SIG-M5 (cell line): ENCODE measurements around the gene PAPLN.
"Not testable (repeated sequence)": the region's sequence is repeated elsewhere in the genome, so short reads cannot be mapped to it uniquely, and the experiment has no call there.

ENCODE experiments used
- DNase-seq: peaks from one replicate; lab custom pipeline; 2025; lab: John Stamatoyannopoulos, UW

The PAPLN gene

GRCh38 chr14:73237219-73237785 is at the start of gene PAPLN:
Gene PAPLN, plus strand, starts transcription at chr14:73237506. Its CDS starts 2,273 bp downstream, at chr14:73239779.
- DNase-seq, result no peak

DNA sequence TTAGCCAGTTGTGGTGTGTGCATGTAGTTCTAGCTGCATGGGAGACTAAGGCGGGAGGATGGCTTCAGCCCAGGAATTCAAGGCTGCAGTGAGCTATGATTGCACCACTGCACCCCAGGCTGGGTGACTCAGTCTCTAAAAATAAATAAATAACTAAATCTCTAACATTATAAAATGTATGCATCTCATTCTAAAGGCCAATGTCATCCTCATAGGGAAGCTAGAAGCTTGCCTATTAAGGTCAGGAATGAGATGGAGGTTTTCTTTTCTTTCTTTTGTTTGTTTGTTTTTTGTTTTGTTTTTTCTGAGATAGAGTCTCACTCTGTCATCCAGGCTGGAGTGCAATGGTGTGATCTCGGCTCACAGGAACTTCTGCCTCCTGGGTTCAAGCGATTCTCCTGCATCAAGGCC is 48.8 kb upstream of the PAPLN start:
- no peak for DNase-seq

- no peak for DNase-seq
These were observed 47.7 kb upstream of the PAPLN start for GRCh38 chr14:73189651-73190050.

- no peak for DNase-seq
These were observed 45.9 kb upstream of the PAPLN start for GRCh38 chr14:73191441-73191840.

GRCh38 chr14:73194306-73194705 is 43.0 kb upstream of the PAPLN start:
- not testable (repeated sequence) for DNase-seq

GRCh38 chr14:73198253-73198652 is 39.1 kb upstream of the PAPLN start:
- DNase-seq, result no peak

DNA sequence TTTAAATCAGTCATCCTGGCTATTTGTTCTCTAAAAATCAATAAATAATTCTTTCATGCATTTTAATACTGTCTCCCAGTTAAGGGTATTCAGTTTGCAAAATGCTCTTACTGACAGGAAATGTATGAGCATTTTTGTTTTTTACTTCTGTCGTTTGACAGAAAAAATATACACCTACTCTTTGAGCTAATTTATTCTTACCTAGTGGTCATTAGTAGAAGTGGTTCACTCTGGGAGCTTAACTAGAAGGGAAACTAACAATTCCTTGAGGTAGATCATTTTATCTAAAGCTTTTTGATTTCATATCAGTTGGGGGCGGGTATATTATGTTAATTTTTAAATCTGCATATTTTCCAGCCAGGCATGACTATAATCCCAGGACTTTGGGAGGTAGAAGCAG is 33.8 kb upstream of the PAPLN start:
- no peak for DNase-seq

- no peak for DNase-seq
These were observed 29.7 kb upstream of the PAPLN start for GRCh38 chr14:73207615-73208014.

DNA sequence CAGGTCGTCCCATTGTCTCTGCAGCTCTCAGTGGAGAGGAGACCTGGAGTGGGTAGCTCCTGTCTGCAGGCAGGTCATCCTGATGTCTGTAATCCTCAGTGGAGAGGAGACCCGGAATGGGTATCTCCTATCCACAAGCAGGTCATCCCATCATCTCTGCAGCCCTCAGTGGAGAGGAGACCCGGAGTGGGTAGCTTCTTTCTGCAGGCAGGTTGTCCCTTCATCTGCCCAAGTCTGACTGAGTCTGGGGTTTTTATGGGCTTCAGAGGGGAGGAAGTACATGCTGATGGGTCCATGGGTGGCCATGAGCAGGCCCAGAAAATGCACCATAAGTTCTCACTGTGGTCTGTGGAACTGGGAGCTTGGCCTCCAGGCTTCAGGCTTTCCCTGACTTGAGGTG is 28.9 kb upstream of the PAPLN start:
- DNase-seq, result no peak

- DNase-seq, result no peak
These were observed 28.5 kb upstream of the PAPLN start for GRCh38 chr14:73208846-73209245.

DNA sequence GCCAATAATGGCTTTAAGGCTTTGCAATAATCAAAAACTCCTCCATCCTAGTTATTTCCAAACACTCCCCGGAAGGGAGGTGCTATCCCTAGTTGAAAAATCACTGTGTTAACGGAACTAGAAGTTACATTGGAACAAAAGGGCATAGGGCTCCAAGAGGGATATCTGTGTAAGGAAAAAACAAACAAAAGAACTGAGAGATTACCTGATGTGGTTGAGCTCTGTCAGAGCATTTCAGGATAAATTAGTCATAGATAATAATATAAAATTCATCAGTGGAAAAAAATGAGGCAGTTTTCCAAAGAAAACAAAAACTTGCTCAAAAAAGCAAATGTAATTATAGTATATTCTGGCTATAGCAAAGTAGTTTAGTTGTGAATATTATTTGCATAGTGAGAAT is 27.4 kb upstream of the PAPLN start:
- no peak for DNase-seq

- no peak for DNase-seq
These were observed 25.9 kb upstream of the PAPLN start for GRCh38 chr14:73211251-73212040.

GRCh38 chr14:73216030-73216429 is 21.3 kb upstream of the PAPLN start:
- DNase-seq, result no peak

DNA sequence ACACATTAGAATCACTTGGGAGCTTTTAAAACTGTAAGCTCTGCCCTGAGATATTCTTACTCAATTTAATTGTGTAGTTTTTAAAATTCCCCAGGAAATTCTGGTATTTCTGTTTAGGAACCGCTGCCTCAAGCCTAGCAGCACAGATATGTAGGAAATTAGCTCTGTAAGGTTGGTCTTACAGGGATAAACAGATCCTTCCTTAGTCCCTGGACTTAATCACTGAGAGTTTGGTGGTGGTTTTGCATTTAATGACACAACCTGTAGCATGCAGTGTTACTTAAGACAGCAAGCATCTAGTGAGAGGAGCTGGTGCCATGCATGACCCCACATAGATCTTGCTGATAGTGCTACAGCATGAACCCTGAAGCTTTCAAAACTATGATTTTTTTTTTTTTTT is 19.9 kb upstream of the PAPLN start:
- DNase-seq, result no peak

DNA sequence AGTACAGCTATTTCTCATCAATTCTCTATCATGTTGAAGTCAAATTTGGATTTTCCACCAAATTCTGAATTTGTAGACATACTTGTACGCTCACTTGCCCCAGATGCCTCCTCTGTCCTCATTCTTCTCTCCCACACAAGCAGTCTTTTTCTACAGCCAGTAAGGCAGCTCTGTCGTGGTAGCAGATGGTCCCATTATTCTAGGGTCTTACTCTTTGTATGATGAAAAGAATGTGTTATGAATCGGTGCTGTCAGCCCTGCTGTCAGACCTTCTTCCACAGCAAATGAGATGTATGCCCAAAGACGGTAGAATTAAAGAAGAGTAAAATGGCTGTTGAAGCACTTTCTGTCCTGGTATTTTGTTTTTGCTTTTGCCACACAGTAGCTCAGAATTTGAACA is 17.2 kb upstream of the PAPLN start:
- no peak for DNase-seq

GRCh38 chr14:73220634-73221033 is 16.7 kb upstream of the PAPLN start:
- DNase-seq, result no peak

- DNase-seq, result no peak
These were observed 15.4 kb upstream of the PAPLN start for GRCh38 chr14:73221945-73222344.

GRCh38 chr14:73223049-73223448 is 14.3 kb upstream of the PAPLN start:
- no peak for DNase-seq

DNA sequence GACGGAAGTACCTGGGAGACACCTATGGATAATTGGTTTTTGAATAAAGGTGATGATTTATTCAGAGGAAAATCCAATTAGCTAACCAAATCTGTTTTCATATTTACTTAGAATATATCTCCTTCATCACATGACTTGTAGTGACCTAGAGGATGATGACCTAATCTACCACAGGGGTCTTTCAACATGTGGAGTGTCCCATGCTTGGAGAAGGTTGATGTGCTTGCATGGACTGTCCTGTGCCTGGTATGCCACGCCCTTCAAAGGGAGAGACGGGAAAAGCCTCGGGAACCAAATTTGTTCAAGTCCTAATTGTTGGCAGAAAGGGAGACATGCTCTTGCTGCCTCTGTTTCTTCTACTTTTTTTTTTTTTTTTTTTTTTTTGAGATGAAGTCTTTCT is 11.8 kb upstream of the PAPLN start:
- DNase-seq, result no peak

GRCh38 chr14:73227812-73228781 is 9.2 kb upstream of the PAPLN start:
- DNase-seq, result no peak

DNA sequence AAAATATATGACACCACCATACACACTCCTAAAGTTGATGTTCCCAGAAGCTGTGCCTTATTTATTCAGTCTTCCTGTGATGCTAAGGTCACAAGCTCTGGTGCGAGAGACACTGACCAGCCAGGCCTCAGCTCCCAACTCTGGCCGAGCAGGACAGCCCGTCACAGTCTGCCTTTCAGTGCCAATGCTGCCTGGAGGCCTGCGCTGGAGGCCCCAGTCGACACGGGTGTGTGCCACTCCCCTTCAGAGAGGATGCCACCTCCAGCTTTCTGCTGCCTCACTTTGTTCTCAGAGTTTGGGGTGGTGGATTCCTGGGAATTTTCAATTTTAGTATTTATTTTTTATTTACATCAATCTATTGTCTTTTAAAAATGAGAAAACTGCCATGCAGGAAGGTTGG is 7.3 kb upstream of the PAPLN start:
- no peak for DNase-seq

DNA sequence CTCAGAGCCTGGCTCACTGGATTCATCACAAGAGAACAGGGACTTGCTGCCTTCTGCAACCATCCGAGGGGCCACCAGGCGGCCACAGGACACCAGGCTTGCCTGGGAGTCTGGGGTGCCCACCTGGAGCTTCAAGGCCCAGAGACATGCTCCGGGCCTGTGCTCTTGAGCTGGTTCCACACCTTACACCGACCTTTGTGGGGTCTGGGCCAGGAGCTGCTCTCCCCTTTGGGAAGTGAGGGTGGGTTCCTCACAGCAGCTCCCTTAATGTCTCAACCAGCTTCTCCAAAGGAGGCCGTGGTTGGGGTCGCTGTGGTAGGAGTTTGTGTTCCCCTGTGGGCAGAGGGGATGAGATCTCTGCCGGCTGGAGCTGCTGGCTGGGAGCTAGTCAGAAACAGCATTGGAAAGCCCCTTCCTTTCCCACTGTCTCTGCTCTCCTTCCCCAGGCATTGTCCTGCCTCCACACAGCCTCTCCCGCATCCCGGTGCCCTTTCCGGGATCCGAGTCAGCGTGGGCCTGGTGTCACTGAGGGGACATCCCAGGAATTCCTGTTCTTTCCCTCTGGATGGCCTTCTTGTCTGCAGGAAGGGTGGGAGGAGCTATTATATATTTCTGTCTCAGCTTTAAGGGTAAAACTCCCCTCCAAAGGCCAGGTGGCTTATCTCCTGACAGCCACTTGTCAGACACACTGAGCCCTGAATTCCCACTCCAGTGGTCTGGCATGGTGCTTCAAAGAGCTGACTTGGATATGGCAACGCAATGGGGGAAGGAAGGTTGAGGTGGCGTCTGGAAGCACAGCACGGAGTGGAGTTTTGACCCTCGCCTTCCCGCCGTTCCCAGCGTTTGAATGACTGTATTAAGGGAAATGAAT is 5.1 kb upstream of the PAPLN start:
- no peak for DNase-seq
